Smooth muscle cell (in vitro differentiated cells): ENCODE measurements around the gene ACHE. TPM values are rescaled to one million over a fixed set of nuclear protein-coding genes. Genes with fewer than 3 reads are reported as not detected.
A peak's percentile ranks its signal among the peaks of the same experiment; 100 is the strongest.

Source experiments
- DNase-seq: peaks from one replicate; lab custom pipeline; 2025; ENCODE audit not compliant: unreplicated experiment; lab: John Stamatoyannopoulos, UW
- H2AFZ ChIP-seq: fragments of 200-600 bp; sonication (generic); 2 replicates; pipeline ENCODE4 v1.6.0; 2016; ENCODE audit warnings: antibody characterized with exemption, low read depth, mild to moderate bottlenecking
- H3F3A ChIP-seq: fragments of 200-600 bp; sonication (generic); 2 replicates; pipeline ENCODE4 v1.6.0; 2017; ENCODE audit warnings: antibody characterized with exemption, low read depth
- H3K27ac ChIP-seq: fragments of 200-600 bp; sonication (generic); 2 replicates; pipeline ENCODE4 v1.5.1; 2016; ENCODE audit warnings: low read depth, mild to moderate bottlenecking
- H3K27me3 ChIP-seq: fragments of 200-600 bp; sonication (generic); 2 replicates; pipeline ENCODE4 v1.6.1; 2016; ENCODE audit warnings: low read depth, mild to moderate bottlenecking
- H3K36me3 ChIP-seq: fragments of 200-600 bp; sonication (generic); 2 replicates; pipeline ENCODE4 v1.5.1; 2016; ENCODE audit warnings: low read depth
- H3K4me1 ChIP-seq: fragments of 200-600 bp; sonication (generic); 2 replicates; pipeline ENCODE4 v1.5.1; 2016; ENCODE audit warnings: low read depth
- H3K4me2 ChIP-seq: fragments of 200-600 bp; sonication (generic); 2 replicates; pipeline ENCODE4 v1.6.0; 2016; ENCODE audit warnings: mild to moderate bottlenecking
- H3K4me3 ChIP-seq: fragments of 200-600 bp; sonication (generic); 2 replicates; pipeline ENCODE4 v1.5.1; 2016; ENCODE audit warnings: mild to moderate bottlenecking
- H3K79me2 ChIP-seq: fragments of 200-600 bp; sonication (generic); 2 replicates; pipeline ENCODE4 v1.6.0; 2016; ENCODE audit warnings: low read depth, mild to moderate bottlenecking
- H3K9ac ChIP-seq: fragments of 200-600 bp; sonication (generic); 2 replicates; pipeline ENCODE4 v1.6.0; 2016; ENCODE audit warnings: low read depth
- H3K9me3 ChIP-seq: fragments of 200-600 bp; sonication (generic); replicated peaks from 2 replicates; pipeline ENCODE4 v1.5.1; 2016; ENCODE audit warnings: low read depth
- H4K20me1 ChIP-seq: fragments of 200-600 bp; sonication (generic); 2 replicates; pipeline ENCODE4 v1.6.0; 2016; ENCODE audit warnings: low read depth
- CTCF ChIP-seq: fragments of 200-600 bp; sonication (generic); IDR thresholded peaks from 2 replicates; pipeline ENCODE4 v1.5.1; 2017; ENCODE audit warnings: borderline replicate concordance, mild to moderate bottlenecking, antibody characterized with exemption; ENCODE audit not compliant: insufficient read depth, poor library complexity, severe bottlenecking
- WGBS: methylation state at CpG from one replicate; pipeline ENCODE4 v1.1.7; 2016; ENCODE audit warnings: low lambda C conversion rate; 5-methylcytosine and 5-hydroxymethylcytosine counted together
- polyA plus RNA-seq: library from polyadenylated mRNA; unstranded; fragments of >200 nt; fragmentation: Nextera tagmentation; extraction: Ambion mirVana; gene quantifications from 2 replicates; pipeline ENCODE4 v1.2.1, GENCODE V29; 2016
- total RNA-seq: library from RNA; depleted of rRNA; stranded (reverse); fragments of >200 nt; gene quantifications from 2 replicates; pipeline ENCODE4 v1.2.3, GENCODE V29; 2014

The ACHE gene
- total and polyA plus RNA-seq, 2 experiments from 2014 or later = 2.6 to 3.5 TPM

- 18% methylated on average over 24 of the region's 43 CpGs for WGBS
- H3K79me2 ChIP-seq = peaks cover 21% of the 10 kb centered on the region
- no peaks in the 10 kb centered on the region for H3K9me3 ChIP-seq
- H4K20me1 ChIP-seq = peaks cover 9% of the 10 kb centered on the region
- H3K27me3 ChIP-seq = peaks cover 6% of the 10 kb centered on the region
- H3K27ac ChIP-seq = peak overlapping the region; percentile 88
- H3K4me3 ChIP-seq = peak overlapping the region; percentile 64
- H3K4me2 ChIP-seq = peak overlapping the region; percentile 99
- peak overlapping the region; percentile 47 for H3K9ac ChIP-seq
- H3K36me3 ChIP-seq = no peaks in the 10 kb centered on the region
- no peak for TF ChIP-seq CTCF
- no peak for DNase-seq
- H2AFZ ChIP-seq = peak overlapping the region; percentile 26
- peaks cover 25% of the 10 kb centered on the region for H3F3A ChIP-seq
- H3K4me1 ChIP-seq = peaks cover 41% of the 10 kb centered on the region
Observed at GRCh38 chr7:100890653-100891567, 4.8 kb downstream of the ACHE start.

- Histone ChIP-seq H3K9ac (peak within 1 kb of the TSS; percentile 85), H3K9me3 (no peaks in the 10 kb centered on the region), H3K27ac (peak within 1 kb of the TSS; percentile 88), H3K4me1 (peaks cover 26% of the 10 kb centered on the region), H2AFZ (peak within 1 kb of the TSS; percentile 26), H3K79me2 (peaks cover 21% of the 10 kb centered on the region), H3F3A (peaks cover 34% of the 10 kb centered on the region), H4K20me1 (peaks cover 14% of the 10 kb centered on the region), H3K4me3 (peak within 1 kb of the TSS; percentile 64), H3K4me2 (peak within 1 kb of the TSS; percentile 99), H3K36me3 (no peaks in the 10 kb centered on the region), H3K27me3 (no peaks in the 10 kb centered on the region)
- TF ChIP-seq CTCF = no peak
- no peak for DNase-seq
- WGBS = 3% methylated on average over 53 of the region's 73 CpGs
Observed at GRCh38 chr7:100888988-100889750, 6.5 kb downstream of the ACHE start, which contains the start of gene UFSP1. TSS of gene UFSP1 (minus strand) at chr7:100889715. CDS start at chr7:100889271, 444 bp downstream.

GRCh38 chr7:100888291-100888987 lies 7.2 kb downstream of the ACHE start:
- WGBS = 83% methylated on average over 18 of the region's 18 CpGs
- H3K27ac ChIP-seq = peak overlapping the region; percentile 86

More at GRCh38 chr7:100888291-100888987, 7.2 kb downstream of the ACHE start:
- H3K27me3 ChIP-seq = no peaks in the 10 kb centered on the region
- H3F3A ChIP-seq = peaks cover 40% of the 10 kb centered on the region
- H2AFZ ChIP-seq = no peak overlapping the region
- H3K36me3 ChIP-seq = no peaks in the 10 kb centered on the region
- peak overlapping the region; percentile 85 for H3K9ac ChIP-seq
- H3K4me3 ChIP-seq = peak overlapping the region; percentile 64
- no peak for TF ChIP-seq CTCF
- no peak for DNase-seq
- peaks cover 23% of the 10 kb centered on the region for H3K4me1 ChIP-seq
- H3K4me2 ChIP-seq = peak overlapping the region; percentile 99
- peaks cover 21% of the 10 kb centered on the region for H3K79me2 ChIP-seq
- H3K9me3 ChIP-seq = no peaks in the 10 kb centered on the region
- peaks cover 18% of the 10 kb centered on the region for H4K20me1 ChIP-seq
